ENCODE measurements around the gene CLEC19A. TPM values are rescaled to one million over a fixed set of nuclear protein-coding genes. Genes with fewer than 3 reads are reported as not detected.

CLEC19A gene
- total RNA-seq, 4 donors from 2014 or later = not detected

- Histone ChIP-seq H3K4me1 (peaks cover 0 to 6% of the 10 kb centered on the region in 2 donors), H3K27me3 (no peaks in the 10 kb centered on the region), H3K9me3 (no peaks in the 10 kb centered on the region), H3K4me3 (no peak overlapping the region), H3K36me3 (no peaks in the 10 kb centered on the region), H3K27ac (no peak overlapping the region)
- peak; percentile 40 to 48 for DNase-seq
- peak; percentile 77 to 88 for ATAC-seq
- intact Hi-C loops (cut with DNase I; ENCODE audit: low total_unique reads) (no loop called here), in situ Hi-C loops (cut with MboI; ENCODE audit: low sequenced_read_pairs in 4 of 4) (no loop called here)
- TF ChIP-seq, protein P1, sequence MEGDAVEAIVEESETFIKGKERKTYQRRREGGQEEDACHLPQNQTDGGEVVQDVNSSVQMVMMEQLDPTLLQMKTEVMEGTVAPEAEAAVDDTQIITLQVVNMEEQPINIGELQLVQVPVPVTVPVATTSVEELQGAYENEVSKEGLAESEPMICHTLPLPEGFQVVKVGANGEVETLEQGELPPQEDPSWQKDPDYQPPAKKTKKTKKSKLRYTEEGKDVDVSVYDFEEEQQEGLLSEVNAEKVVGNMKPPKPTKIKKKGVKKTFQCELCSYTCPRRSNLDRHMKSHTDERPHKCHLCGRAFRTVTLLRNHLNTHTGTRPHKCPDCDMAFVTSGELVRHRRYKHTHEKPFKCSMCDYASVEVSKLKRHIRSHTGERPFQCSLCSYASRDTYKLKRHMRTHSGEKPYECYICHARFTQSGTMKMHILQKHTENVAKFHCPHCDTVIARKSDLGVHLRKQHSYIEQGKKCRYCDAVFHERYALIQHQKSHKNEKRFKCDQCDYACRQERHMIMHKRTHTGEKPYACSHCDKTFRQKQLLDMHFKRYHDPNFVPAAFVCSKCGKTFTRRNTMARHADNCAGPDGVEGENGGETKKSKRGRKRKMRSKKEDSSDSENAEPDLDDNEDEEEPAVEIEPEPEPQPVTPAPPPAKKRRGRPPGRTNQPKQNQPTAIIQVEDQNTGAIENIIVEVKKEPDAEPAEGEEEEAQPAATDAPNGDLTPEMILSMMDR (IDR thresholded peaks at IDR 0.05 in 4 of 5, conservative IDR thresholded peaks at IDR 0.05 in 1 of 5) = no peak
- TF ChIP-seq POLR2A (IDR thresholded peaks at IDR 0.05) = no peak
These were observed 1.3 kb upstream of the CLEC19A start for GRCh38 chr16:19284207-19284606.

- Histone ChIP-seq H3K27ac (no peak overlapping the region), H3K4me1 (peaks cover 0 to 6% of the 10 kb centered on the region in 2 donors), H3K4me3 (no peak overlapping the region), H3K9me3 (no peaks in the 10 kb centered on the region), H3K36me3 (no peaks in the 10 kb centered on the region), H3K27me3 (no peaks in the 10 kb centered on the region)
- no peak for ATAC-seq
- intact Hi-C loops (cut with DNase I; ENCODE audit: low total_unique reads) (no loop called here), in situ Hi-C loops (cut with MboI; ENCODE audit: low sequenced_read_pairs in 4 of 4) (no loop called here)
- TF ChIP-seq, protein P1 (IDR thresholded peaks at IDR 0.05 in 4 of 5, conservative IDR thresholded peaks at IDR 0.05 in 1 of 5) = no peak
- no peak for TF ChIP-seq POLR2A (IDR thresholded peaks at IDR 0.05)
- no peak for DNase-seq
These were observed 1.3 kb downstream of the CLEC19A start for GRCh38 chr16:19286827-19287226.

- Histone ChIP-seq H3K36me3 (no peaks in the 10 kb centered on the region), H3K4me1 (peaks cover 0 to 6% of the 10 kb centered on the region in 2 donors), H3K27ac (no peak overlapping the region), H3K4me3 (no peak overlapping the region), H3K9me3 (no peaks in the 10 kb centered on the region), H3K27me3 (no peaks in the 10 kb centered on the region)
- in situ Hi-C loops (cut with MboI; ENCODE audit: low sequenced_read_pairs in 4 of 4) = no loop called here
- no peak for ATAC-seq
- TF ChIP-seq, protein P1 (IDR thresholded peaks at IDR 0.05 in 4 of 5, conservative IDR thresholded peaks at IDR 0.05 in 1 of 5) = no peak
- no peak for TF ChIP-seq POLR2A (IDR thresholded peaks at IDR 0.05)
- no peak for DNase-seq
- intact Hi-C loops (cut with DNase I; ENCODE audit: low total_unique reads) = no loop called here
These were observed 1.7 kb downstream of the CLEC19A start for GRCh38 chr16:19287241-19287640.

DNA sequence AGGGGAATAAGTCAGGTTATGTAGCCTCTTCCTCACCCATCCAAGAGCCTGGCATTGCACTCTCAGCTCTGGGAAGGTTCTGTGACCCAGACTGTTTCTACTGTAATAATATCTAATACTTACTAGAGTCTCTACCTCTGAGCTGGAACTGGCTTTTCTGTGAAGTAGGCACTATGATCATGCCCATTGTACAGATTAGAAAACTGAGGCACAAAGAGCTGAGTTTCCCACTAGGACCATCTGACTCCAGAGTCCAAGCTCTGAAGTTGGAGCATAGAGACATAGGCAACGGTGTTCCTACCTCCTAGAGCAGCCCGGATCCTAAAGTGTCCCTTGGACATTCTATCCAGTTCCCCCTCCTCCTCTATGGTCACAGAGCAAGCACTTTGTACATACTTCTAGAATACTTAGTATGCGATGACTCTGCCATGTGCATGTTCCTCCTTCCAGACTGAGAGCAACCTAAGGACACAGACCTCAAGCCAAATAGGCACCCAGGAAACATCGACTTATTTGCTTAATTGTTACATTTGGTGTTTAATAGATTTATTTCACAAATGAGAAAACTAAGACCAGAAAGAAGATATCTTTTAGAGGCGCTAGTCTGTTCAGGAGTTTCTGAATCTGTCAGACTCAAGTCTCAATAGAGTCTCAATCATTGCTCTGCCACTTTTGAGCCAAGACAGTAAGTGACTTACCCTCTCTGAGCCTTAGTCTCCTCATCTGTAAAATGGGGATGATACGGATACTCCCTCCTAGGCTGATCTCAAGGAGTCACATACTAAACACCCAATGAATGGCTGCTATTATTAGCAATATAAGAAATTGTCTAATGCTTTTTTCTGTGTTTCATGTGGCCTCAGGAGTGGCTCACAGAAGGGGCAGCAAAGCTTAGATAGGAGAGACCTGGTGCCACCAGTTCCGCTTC is 3.6 kb downstream of the CLEC19A start:
- Histone ChIP-seq H3K27ac (no peak overlapping the region), H3K4me3 (no peak overlapping the region), H3K4me1 (peaks cover 0 to under 1% of the 10 kb centered on the region in 2 donors), H3K36me3 (no peaks in the 10 kb centered on the region), H3K27me3 (no peaks in the 10 kb centered on the region), H3K9me3 (no peaks in the 10 kb centered on the region)
- TF ChIP-seq, protein P1 (IDR thresholded peaks at IDR 0.05 in 4 of 5, conservative IDR thresholded peaks at IDR 0.05 in 1 of 5) = no peak
- TF ChIP-seq POLR2A (IDR thresholded peaks at IDR 0.05) = no peak
- intact Hi-C loops (cut with DNase I; ENCODE audit: low total_unique reads) (no loop called here), in situ Hi-C loops (cut with MboI; ENCODE audit: low sequenced_read_pairs in 4 of 4) (no loop called here)
- ATAC-seq (no peak), DNase-seq (no peak)
